GM21825 (cell line): ENCODE results near the gene RASGRF2.

Experiments
- ATAC-seq: cut with Tn5 transposase; IDR thresholded peaks from one replicate; pipeline ENCODE4 v1.9.1; 2021; ENCODE audit warnings: mild to moderate bottlenecking, moderate library complexity; ENCODE audit not compliant: unreplicated experiment

RASGRF2 gene

GRCh38 chr5:80959768-80960442 lies at the start of gene RASGRF2:
TSS of gene RASGRF2 (plus strand) at chr5:80960363. CDS start at chr5:80960739, 376 bp downstream.
- ATAC-seq, result no peak

GRCh38 chr5:80912479-80912878 lies 47.7 kb upstream of the RASGRF2 start:
- ATAC-seq, result no peak

- no peak for ATAC-seq
Measured at GRCh38 chr5:80915716-80916115, 44.4 kb upstream of the RASGRF2 start.

- ATAC-seq, result no peak
Measured at GRCh38 chr5:80916676-80917075, 43.5 kb upstream of the RASGRF2 start.

- no peak for ATAC-seq
Measured at GRCh38 chr5:80917631-80918030, 42.5 kb upstream of the RASGRF2 start.

GRCh38 chr5:80919678-80920196 lies 40.4 kb upstream of the RASGRF2 start:
- no peak for ATAC-seq

- no peak for ATAC-seq
Measured at GRCh38 chr5:80920333-80920732, 39.8 kb upstream of the RASGRF2 start.

GRCh38 chr5:80921026-80921425 lies 39.1 kb upstream of the RASGRF2 start:
- no peak for ATAC-seq

- ATAC-seq, result no peak
Measured at GRCh38 chr5:80925931-80926330, 34.2 kb upstream of the RASGRF2 start.

GRCh38 chr5:80926536-80926935 lies 33.6 kb upstream of the RASGRF2 start:
- ATAC-seq, result no peak

- ATAC-seq, result no peak
Measured at GRCh38 chr5:80926979-80927656, 33.0 kb upstream of the RASGRF2 start.

GRCh38 chr5:80928073-80928472 lies 32.1 kb upstream of the RASGRF2 start:
- no peak for ATAC-seq

GRCh38 chr5:80930940-80931339 lies 29.2 kb upstream of the RASGRF2 start:
- ATAC-seq, result no peak

- ATAC-seq, result no peak
Measured at GRCh38 chr5:80931411-80931810, 28.8 kb upstream of the RASGRF2 start.

GRCh38 chr5:80933036-80933435 lies 27.1 kb upstream of the RASGRF2 start:
- ATAC-seq, result no peak

GRCh38 chr5:80934751-80935150 lies 25.4 kb upstream of the RASGRF2 start:
- no peak for ATAC-seq

GRCh38 chr5:80935811-80936385 lies 24.3 kb upstream of the RASGRF2 start:
- ATAC-seq, result no peak

- no peak for ATAC-seq
Measured at GRCh38 chr5:80936881-80937280, 23.3 kb upstream of the RASGRF2 start.

GRCh38 chr5:80937584-80938356 lies 22.4 kb upstream of the RASGRF2 start:
- no peak for ATAC-seq

- ATAC-seq, result no peak
Measured at GRCh38 chr5:80941496-80941895, 18.7 kb upstream of the RASGRF2 start.

GRCh38 chr5:80951366-80951765 lies 8.8 kb upstream of the RASGRF2 start:
- ATAC-seq, result no peak
